A549 (cell line): ENCODE results near the gene KCTD3. TPM values are rescaled to one million over a fixed set of nuclear protein-coding genes. Genes with fewer than 3 reads are reported as not detected.

Source experiments
- ATAC-seq, 2 experiments: fragments of 200-7000 bp in 1 of 2; fragments of >200 bp in 1 of 2; cut with Nextera tagmentation in 1 of 2; cut with Tn5 transposase in 1 of 2; 3 replicates each; pipeline versions ENCODE4 v1.8.0 to v1.9.1; 2018 to 2020; ENCODE audit warnings: mild to moderate bottlenecking in 1 of 2, moderate library complexity in 1 of 2
- CTCF ChIA-PET: fragments of 300-600 bp; sonication (Branson Sonifier 250); formaldehyde crosslinking; extraction: SDS; loops from one replicate; lab custom pipeline; 2021; ENCODE audit warnings: antibody characterized with exemption, inconsistent platforms; lab: Yijun Ruan, JAX
- POLR2A ChIA-PET: fragments of 350-600 bp; formaldehyde crosslinking; extraction: SDS; loops from one replicate; lab custom pipeline; 2021; ENCODE audit warnings: antibody characterized with exemption, inconsistent platforms; lab: Yijun Ruan, JAX
- DNase-seq, 2 experiments: peaks; one replicate each; pipeline versions ENCODE4 v3.0.0 to v3.0.0-alpha.2; 2011 to 2016; ENCODE audit warnings: low read depth in 1 of 2, low spot score in 1 of 2
- FAIRE-seq: peaks from 2 replicates; lab custom pipeline; 2011; peaks lifted over from hg19 to GRCh38; lab: Jason Lieb, UNC
- H3K27ac ChIP-seq, 2 experiments: fragments of >200 bp; sonication (Bioruptor Twin); formaldehyde crosslinking; 3 replicates each; pipeline ENCODE4 v1.5.1; 2016 to 2017
- H3K4me1 ChIP-seq: fragments of >200 bp; sonication (Bioruptor Twin); formaldehyde crosslinking; 3 replicates; pipeline ENCODE4 v1.6.1; 2016
- H3K4me2 ChIP-seq: fragments of >200 bp; sonication (Bioruptor Twin); formaldehyde crosslinking; 3 replicates; pipeline ENCODE4 v1.6.1; 2016
- H3K4me3 ChIP-seq: fragments of >200 bp; sonication (Bioruptor Twin); formaldehyde crosslinking; 3 replicates; pipeline ENCODE4 v1.5.1; 2016
- H3K9me3 ChIP-seq: fragments of >200 bp; sonication (Bioruptor Twin); formaldehyde crosslinking; 3 replicates; pipeline ENCODE4 v1.6.1; 2016
- CHD2 ChIP-seq: fragments of 150-350 bp; IDR thresholded peaks from 2 replicates; pipeline ENCODE4 v1.6.1; 2014; ENCODE audit warnings: low read length; ENCODE audit not compliant: partially characterized antibody
- CHD4 ChIP-seq: fragments of 200-600 bp; sonication (generic); IDR thresholded peaks from 2 replicates; pipeline ENCODE4 v1.6.1; 2016; ENCODE audit warnings: antibody characterized with exemption, mild to moderate bottlenecking, borderline replicate concordance
- EHMT2 ChIP-seq: fragments of 200-600 bp; sonication (generic); IDR thresholded peaks from 2 replicates; pipeline ENCODE4 v1.6.1; 2016; ENCODE audit warnings: antibody characterized with exemption, low read depth, mild to moderate bottlenecking, moderate library complexity
- ELK1 ChIP-seq: fragments of 150-350 bp; IDR thresholded peaks from 2 replicates; pipeline ENCODE4 v1.6.1; 2014; ENCODE audit warnings: low read depth, mild to moderate bottlenecking, low read length
- EP300 ChIP-seq, 2 experiments: fragments of >200 bp; sonication (Bioruptor Twin); formaldehyde crosslinking; IDR thresholded peaks; 2 replicates in 1 of 2; 3 replicates in 1 of 2; pipeline ENCODE4 v1.6.1; 2016 to 2017
- ESRRA ChIP-seq: fragments of 150-350 bp; IDR thresholded peaks from 2 replicates; pipeline ENCODE4 v1.6.1; 2014; ENCODE audit warnings: mild to moderate bottlenecking, low read length, borderline replicate concordance
- FOSL2 ChIP-seq, 2 experiments: fragments of 450-650 bp in 1 of 2; fragments of >200 bp in 1 of 2; sonication (Bioruptor Twin) in 1 of 2; formaldehyde crosslinking; IDR thresholded peaks; 2 replicates each; pipeline versions ENCODE4 v1.5.0 to v1.6.1; 2016 to 2020; ENCODE audit warnings: mild to moderate bottlenecking in 1 of 2, moderate library complexity in 1 of 2
- HDAC2 ChIP-seq: fragments of 200-600 bp; sonication (generic); IDR thresholded peaks from 2 replicates; pipeline ENCODE4 v1.6.1; 2016
- JUNB ChIP-seq: fragments of >200 bp; sonication (Bioruptor Twin); formaldehyde crosslinking; IDR thresholded peaks from 2 replicates; pipeline ENCODE4 v1.6.1; 2016
- NFE2L2 ChIP-seq: fragments of 150-350 bp; conservative IDR thresholded peaks from 2 replicates; pipeline ENCODE4 v1.6.1; 2014; ENCODE audit warnings: low read length
- NPAS2 ChIP-seq: fragments of 250-450 bp; sonication (Bioruptor Pico); IDR thresholded peaks from 2 replicates; pipeline ENCODE4 v1.8.0; 2022; ENCODE audit warnings: mild to moderate bottlenecking, moderate library complexity, borderline replicate concordance
- PHF8 ChIP-seq: fragments of 200-600 bp; sonication (generic); IDR thresholded peaks from 2 replicates; pipeline ENCODE4 v1.6.1; 2016; ENCODE audit warnings: low read depth, mild to moderate bottlenecking, antibody characterized with exemption, moderate library complexity, borderline replicate concordance
- POLR2AphosphoS2 ChIP-seq: conservative IDR thresholded peaks from 2 replicates; pipeline ENCODE4 v1.6.1; 2012; ENCODE audit warnings: low read length, improper control_type of control experiment, inconsistent platforms
- RARB ChIP-seq: fragments of 250-450 bp; sonication (Bioruptor Pico); IDR thresholded peaks from 2 replicates; pipeline ENCODE4 v1.8.0; 2021; ENCODE audit warnings: mild to moderate bottlenecking, moderate library complexity
- RCOR1 ChIP-seq: fragments of 150-350 bp; IDR thresholded peaks from 2 replicates; pipeline ENCODE4 v1.6.1; 2014; ENCODE audit warnings: antibody characterized with exemption, low read length, low read depth
- REST ChIP-seq: fragments of 200-600 bp; sonication (generic); IDR thresholded peaks from 2 replicates; pipeline ENCODE4 v1.6.1; 2016; ENCODE audit warnings: antibody characterized with exemption, mild to moderate bottlenecking, moderate library complexity
- RNF2 ChIP-seq: fragments of 200-600 bp; sonication (generic); IDR thresholded peaks from 2 replicates; pipeline ENCODE4 v1.6.1; 2016; ENCODE audit warnings: low read depth, mild to moderate bottlenecking, antibody characterized with exemption, moderate library complexity, borderline replicate concordance
- SMC3 ChIP-seq: fragments of >200 bp; sonication (Bioruptor Twin); formaldehyde crosslinking; IDR thresholded peaks from 3 replicates; pipeline ENCODE4 v1.6.1; 2018; ENCODE audit warnings: inconsistent platforms
- TFCP2L1 ChIP-seq: fragments of 250-450 bp; sonication (Bioruptor Pico); IDR thresholded peaks from 2 replicates; pipeline ENCODE4 v1.5.0; 2021; ENCODE audit warnings: mild to moderate bottlenecking
- TP53 ChIP-seq: fragments of 250-450 bp; sonication (Bioruptor Pico); IDR thresholded peaks from 2 replicates; pipeline ENCODE4 v1.5.0; 2021; ENCODE audit warnings: mild to moderate bottlenecking, moderate library complexity
- ZNF302 ChIP-seq: fragments of 250-450 bp; sonication (Bioruptor Pico); IDR thresholded peaks from 2 replicates; pipeline ENCODE4 v1.9.0; 2021; ENCODE audit warnings: inconsistent platforms, mild to moderate bottlenecking, moderate library complexity
- ZSCAN20 ChIP-seq: fragments of 250-450 bp; sonication (Bioruptor Pico); IDR thresholded peaks from 2 replicates; pipeline ENCODE4 v1.8.0; 2022; ENCODE audit warnings: mild to moderate bottlenecking, moderate library complexity
- WGBS: methylation state at CpG from one replicate; pipeline ENCODE4 v1.1.6; 2017; ENCODE audit errors: missing lambda C conversion rate; 5-methylcytosine and 5-hydroxymethylcytosine counted together
- polyA plus RNA-seq, 4 experiments: library from polyadenylated mRNA; depleted of rRNA in 3 of 4; stranded (reverse); fragments of >200 nt; fragmentation: RNase III in 1 of 4; extraction: RNeasy Plus Mini Kit Qiagen cat#74134 plus additional on column Dnase treatment in 1 of 4; gene quantifications; 2 replicates in 3 of 4; 3 replicates in 1 of 4; pipeline ENCODE4 v1.2.3, GENCODE V29; 2011 to 2017
- TF ChIP-seq, protein P1 (sequence below): fragments of 250-450 bp; sonication (Bioruptor Pico); IDR thresholded peaks from 2 replicates; pipeline ENCODE4 v1.5.0; 2020; ENCODE audit warnings: low read depth, mild to moderate bottlenecking, moderate library complexity
- TF ChIP-seq, protein P2 (sequence below): fragments of >200 bp; sonication (Bioruptor Twin); formaldehyde crosslinking; IDR thresholded peaks from 2 replicates; pipeline ENCODE4 v1.6.1; 2016

KCTD3 gene
- polyA plus RNA-seq, 2 of the 4 experiments (the other 2 are of a cell fraction): 33.0 to 69.4 TPM

DNA sequence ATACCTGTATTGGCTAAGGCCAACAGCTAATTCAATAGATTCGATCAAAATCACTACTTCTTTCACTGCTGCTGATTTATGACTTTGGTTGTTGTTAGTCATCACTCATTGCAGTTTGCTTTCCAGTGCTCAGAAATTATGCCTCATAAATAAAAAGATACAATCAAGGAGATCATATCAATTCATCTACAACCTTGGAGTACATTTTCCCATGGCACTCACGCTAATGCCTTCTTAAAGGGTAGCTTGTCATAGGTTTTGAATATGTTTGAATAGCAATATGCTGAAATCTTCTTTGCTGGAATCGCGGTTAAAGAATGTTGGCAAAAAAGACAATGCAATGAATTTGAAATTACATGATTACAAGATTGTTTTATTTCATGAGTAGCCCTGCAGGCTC is 89.9 kb downstream of the KCTD3 start (continued):
- no peak for TF ChIP-seq ELK1
- no peak for TF ChIP-seq ZSCAN20 (CRISPR knock-in tag)
- no peak for TF ChIP-seq ZNF302

DNA sequence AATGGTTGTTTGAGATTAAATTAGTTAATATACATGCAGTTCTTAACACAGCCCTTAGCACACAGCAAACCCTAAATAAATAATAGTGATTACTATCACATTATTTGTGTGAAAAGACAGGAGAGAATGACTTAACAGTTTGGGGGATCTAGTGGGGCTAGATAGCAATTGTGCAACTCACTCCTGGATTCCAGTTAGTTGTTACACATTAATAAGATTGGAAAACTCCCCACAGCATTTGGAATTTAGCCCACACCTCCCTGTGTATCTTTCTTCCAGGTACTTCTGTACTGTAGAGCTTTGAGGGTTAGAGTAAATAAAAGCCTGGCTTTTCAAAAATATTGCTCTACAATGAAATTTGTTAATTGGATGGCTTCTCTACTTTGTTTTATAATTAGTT is 93.2 kb downstream of the KCTD3 start:
- DNase-seq: no peak
- no peak overlapping the region for H3K4me3 ChIP-seq
- no peak for FAIRE-seq
- no peak overlapping the region for H3K4me2 ChIP-seq
- no peak for TF ChIP-seq ZNF302
- TF ChIP-seq HDAC2: no peak
- TF ChIP-seq RCOR1: no peak
- no peak for TF ChIP-seq PHF8
- no peak for TF ChIP-seq TFCP2L1 (CRISPR knock-in tag)
- TF ChIP-seq, protein P1, sequence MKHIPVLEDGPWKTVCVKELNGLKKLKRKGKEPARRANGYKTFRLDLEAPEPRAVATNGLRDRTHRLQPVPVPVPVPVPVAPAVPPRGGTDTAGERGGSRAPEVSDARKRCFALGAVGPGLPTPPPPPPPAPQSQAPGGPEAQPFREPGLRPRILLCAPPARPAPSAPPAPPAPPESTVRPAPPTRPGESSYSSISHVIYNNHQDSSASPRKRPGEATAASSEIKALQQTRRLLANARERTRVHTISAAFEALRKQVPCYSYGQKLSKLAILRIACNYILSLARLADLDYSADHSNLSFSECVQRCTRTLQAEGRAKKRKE (CRISPR knock-in tag): no peak
- TF ChIP-seq, protein P2, sequence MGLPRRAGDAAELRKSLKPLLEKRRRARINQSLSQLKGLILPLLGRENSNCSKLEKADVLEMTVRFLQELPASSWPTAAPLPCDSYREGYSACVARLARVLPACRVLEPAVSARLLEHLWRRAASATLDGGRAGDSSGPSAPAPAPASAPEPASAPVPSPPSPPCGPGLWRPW: no peak
- no peak for TF ChIP-seq ESRRA
- no peak for TF ChIP-seq EHMT2
- TF ChIP-seq JUNB: no peak
- no peak for TF ChIP-seq RNF2
- TF ChIP-seq EP300 (IDR thresholded peaks at IDR 0.05): no peak
- no peak for TF ChIP-seq TP53 (CRISPR knock-in tag)
- no peak for TF ChIP-seq SMC3
- TF ChIP-seq CHD4: no peak
- TF ChIP-seq RARB (CRISPR knock-in tag): no peak
- TF ChIP-seq NFE2L2: no peak
- no peak for TF ChIP-seq CHD2
- no peak for TF ChIP-seq ELK1
- H3K27ac ChIP-seq: no peak overlapping the region
- ATAC-seq: no peak
- ChIA-PET CTCF (no interaction called here), POLR2A (no interaction called here)
- no peaks in the 10 kb centered on the region for H3K9me3 ChIP-seq
- H3K4me1 ChIP-seq: no peaks in the 10 kb centered on the region

DNA sequence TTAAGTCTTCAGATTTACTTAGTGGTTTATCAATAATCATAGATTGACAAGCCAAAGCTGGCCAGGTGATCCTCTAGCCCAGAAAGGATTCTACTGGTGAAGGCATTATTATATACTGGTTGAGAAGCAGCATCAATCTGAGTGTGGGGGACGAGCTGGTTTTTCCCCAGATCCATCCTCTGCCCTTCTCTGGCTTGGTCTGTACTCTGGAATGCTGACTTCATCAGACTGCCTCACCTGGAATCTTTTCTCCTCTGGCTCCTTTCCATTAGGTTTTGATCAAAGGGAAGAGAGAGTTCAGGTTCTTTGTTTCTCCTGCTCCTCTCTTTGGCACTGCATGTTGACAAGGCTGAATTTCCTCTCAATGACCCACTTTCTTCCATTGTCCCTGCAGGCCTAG is 93.9 kb downstream of the KCTD3 start:
- ChIA-PET CTCF (no interaction called here), POLR2A (no interaction called here)
- no peak for DNase-seq
- Histone ChIP-seq H3K9me3 (no peaks in the 10 kb centered on the region), H3K4me3 (no peak overlapping the region), H3K27ac (no peak overlapping the region), H3K4me1 (no peaks in the 10 kb centered on the region), H3K4me2 (no peak overlapping the region)
- ATAC-seq: no peak
- FAIRE-seq: no peak
- 0% methylated on average over 1 of the region's 1 CpG for WGBS
- TF ChIP-seq FOSL2 (IDR thresholded peaks at IDR 0.05): no peak
- no peak for TF ChIP-seq FOSL2 (CRISPR knock-in tag; IDR thresholded peaks at IDR 0.05)
- TF ChIP-seq REST: no peak
- TF ChIP-seq PHF8: no peak
- TF ChIP-seq NPAS2: no peak
- TF ChIP-seq ELK1: no peak
- no peak for TF ChIP-seq POLR2AphosphoS2
